Osteoblast (primary cell): ENCODE data around the gene KCNK15. TPM values are rescaled to one million over a fixed set of nuclear protein-coding genes. Genes with fewer than 3 reads are reported as not detected.

Experiments
- DNase-seq: peaks from one replicate; pipeline ENCODE4 v3.0.0; 2011; ENCODE audit warnings: low spot score, mixed read lengths; ENCODE audit not compliant: insufficient read length; ENCODE audit errors: missing footprints
- H2AFZ ChIP-seq: 2 replicates; pipeline ENCODE4 v1.6.0; 2011; ENCODE audit warnings: mild to moderate bottlenecking, low read length
- H3K27ac ChIP-seq: 2 replicates; pipeline ENCODE4 v1.5.1; 2011; ENCODE audit warnings: mild to moderate bottlenecking, low read depth, low read length, moderate library complexity
- H3K27me3 ChIP-seq: 2 replicates; pipeline ENCODE4 v1.6.0; 2012; ENCODE audit warnings: mild to moderate bottlenecking, control low read depth, inconsistent platforms, low read length, moderate library complexity; ENCODE audit not compliant: insufficient read depth
- H3K36me3 ChIP-seq: 2 replicates; pipeline ENCODE4 v1.5.1; 2011; ENCODE audit warnings: mild to moderate bottlenecking, low read length, control low read depth, moderate library complexity; ENCODE audit not compliant: insufficient read depth
- H3K4me1 ChIP-seq: 2 replicates; pipeline ENCODE4 v1.5.1; 2011; ENCODE audit warnings: mild to moderate bottlenecking, low read length, control low read depth, moderate library complexity; ENCODE audit not compliant: insufficient read depth
- H3K4me2 ChIP-seq: 2 replicates; pipeline ENCODE4 v1.6.0; 2011; ENCODE audit warnings: mild to moderate bottlenecking, low read length; ENCODE audit not compliant: insufficient read depth
- H3K4me3 ChIP-seq: fragments of 200-600 bp; sonication (generic); 3 replicates; pipeline ENCODE4 v1.5.1; 2012; ENCODE audit warnings: mild to moderate bottlenecking, low read length, inconsistent platforms; ENCODE audit not compliant: insufficient read depth
- H3K79me2 ChIP-seq: 2 replicates; pipeline ENCODE4 v1.6.0; 2012; ENCODE audit warnings: mild to moderate bottlenecking, low read length, control low read depth, inconsistent platforms; ENCODE audit not compliant: insufficient read depth
- H3K9me3 ChIP-seq: 2 replicates; pipeline ENCODE4 v1.5.1; 2011; ENCODE audit warnings: low read depth, low read length, control low read depth
- H4K20me1 ChIP-seq: 2 replicates; pipeline ENCODE4 v1.6.0; 2012; ENCODE audit warnings: mild to moderate bottlenecking, low read length, control low read depth; ENCODE audit not compliant: insufficient read depth
- CTCF ChIP-seq: IDR thresholded peaks from 2 replicates; pipeline ENCODE4 v1.5.1; 2011; ENCODE audit warnings: mild to moderate bottlenecking, low read depth, low read length, moderate library complexity; ENCODE audit errors: extremely low read depth
- total RNA-seq: library from RNA; depleted of rRNA; stranded (reverse); fragments of >200 nt; gene quantifications from 2 replicates; pipeline ENCODE4 v1.2.3, GENCODE V29; 2012

KCNK15 gene
- total RNA-seq, 1 donor = 121 TPM

GRCh38 chr20:44711237-44711636, 34.4 kb upstream of the KCNK15 start:
- DNase-seq = no peak
- H3K4me3 ChIP-seq = no peak overlapping the region
- H3K4me2 ChIP-seq = no peak overlapping the region
- no peak for TF ChIP-seq CTCF
- H3K36me3 ChIP-seq = no peaks in the 10 kb centered on the region
- peaks cover 43% of the 10 kb centered on the region for H3K4me1 ChIP-seq
- H3K27me3 ChIP-seq = no peaks in the 10 kb centered on the region
- H3K27ac ChIP-seq = no peak overlapping the region
- no peaks in the 10 kb centered on the region for H3K9me3 ChIP-seq
- H4K20me1 ChIP-seq = no peaks in the 10 kb centered on the region
- H3K79me2 ChIP-seq = no peaks in the 10 kb centered on the region
- H2AFZ ChIP-seq = no peak overlapping the region

GRCh38 chr20:44714102-44714700, 31.5 kb upstream of the KCNK15 start:
- Histone ChIP-seq H3K36me3 (no peaks in the 10 kb centered on the region), H3K4me3 (no peak overlapping the region), H3K79me2 (no peaks in the 10 kb centered on the region), H3K27ac (no peak overlapping the region), H3K9me3 (no peaks in the 10 kb centered on the region), H3K4me1 (peaks cover 35% of the 10 kb centered on the region), H4K20me1 (no peaks in the 10 kb centered on the region), H2AFZ (no peak overlapping the region), H3K4me2 (peak overlapping the region; percentile 68), H3K27me3 (no peaks in the 10 kb centered on the region)
- no peak for DNase-seq
- TF ChIP-seq CTCF = no peak

- no peaks in the 10 kb centered on the region for H3K36me3 ChIP-seq
- peak within 1 kb of the TSS; percentile 44 for H3K4me3 ChIP-seq
- H2AFZ ChIP-seq = peak within 1 kb of the TSS; percentile 66
- H3K27me3 ChIP-seq = no peaks in the 10 kb centered on the region
- H3K79me2 ChIP-seq = no peaks in the 10 kb centered on the region
- DNase-seq = peak; percentile 96
- no peak for TF ChIP-seq CTCF
- peaks cover 39% of the 10 kb centered on the region for H3K4me1 ChIP-seq
- H3K27ac ChIP-seq = peak within 1 kb of the TSS; percentile 33
- H3K4me2 ChIP-seq = peak within 1 kb of the TSS; percentile 68
- H3K9me3 ChIP-seq = no peaks in the 10 kb centered on the region
- no peaks in the 10 kb centered on the region for H4K20me1 ChIP-seq
These were observed 30.8 kb upstream of the KCNK15 start, which contains the start of gene CCN5 for GRCh38 chr20:44714701-44715498. Gene CCN5 (plus strand): TSS chr20:44715369. CDS start chr20:44715391, 22 bp downstream.

GRCh38 chr20:44715499-44716308, 30.0 kb upstream of the KCNK15 start:
- DNase-seq = no peak
- Histone ChIP-seq H3K36me3 (no peaks in the 10 kb centered on the region), H3K27ac (peak overlapping the region; percentile 33), H3K4me1 (peaks cover 47% of the 10 kb centered on the region), H2AFZ (peak overlapping the region; percentile 66), H3K27me3 (no peaks in the 10 kb centered on the region), H3K9me3 (no peaks in the 10 kb centered on the region), H4K20me1 (no peaks in the 10 kb centered on the region), H3K79me2 (no peaks in the 10 kb centered on the region), H3K4me3 (peak overlapping the region; percentile 11), H3K4me2 (peak overlapping the region; percentile 68)
- TF ChIP-seq CTCF = no peak
